Measurements from ENCODE around the gene GYPE.
"Not testable (repeated sequence)": the region's sequence is repeated elsewhere in the genome, so short reads cannot be mapped to it uniquely, and the experiment has no call there.

GYPE gene

GRCh38 chr4:143905440-143905839 lies at the start of gene GYPE:
Gene GYPE (minus strand): TSS chr4:143905559. CDS start chr4:143905507, 52 bp downstream.
- DNase-seq (ENCODE audit: low spot score in 2 of 2), result not testable (repeated sequence)

DNA sequence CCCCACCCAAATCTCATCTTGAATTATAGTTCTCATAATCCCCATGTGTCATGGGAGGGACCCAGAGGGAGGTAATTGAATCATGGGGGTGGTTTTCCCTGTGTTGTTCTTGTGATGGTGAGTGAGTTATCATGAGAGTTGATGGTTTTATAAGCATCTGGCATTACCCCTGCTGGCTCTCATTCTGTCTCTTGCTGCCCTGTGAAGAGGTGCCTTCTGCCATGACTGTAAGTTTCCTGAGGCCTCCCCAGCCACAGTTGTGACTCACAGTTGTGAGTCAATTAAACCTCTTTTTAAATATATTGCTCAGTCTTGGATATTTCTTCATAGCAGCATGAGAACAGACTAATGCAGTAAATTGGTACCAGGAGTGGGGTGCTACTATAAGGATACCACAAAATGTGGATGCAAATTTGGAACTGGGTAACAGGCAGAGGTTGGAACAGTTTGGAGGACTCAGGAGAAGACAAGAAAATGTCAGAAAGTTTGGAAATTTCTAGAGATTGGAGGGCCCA lies 46.2 kb upstream of the GYPE start:
- ATAC-seq (ENCODE audit: low read depth), result not testable (repeated sequence)

More at GRCh38 chr4:143905440-143905839, at the start of gene GYPE:
- not testable (repeated sequence) for ATAC-seq (ENCODE audit: low read depth); H3K27me3 Mint-ChIP-seq; H3K9me3 Mint-ChIP-seq; H3K36me3 Mint-ChIP-seq; H3K4me3 Mint-ChIP-seq
- Mint-ChIP-seq H3K27ac (peak within 1 kb of the TSS; percentile 2), H3K4me1 (peaks cover 21% of the 10 kb centered on the region)

DNA sequence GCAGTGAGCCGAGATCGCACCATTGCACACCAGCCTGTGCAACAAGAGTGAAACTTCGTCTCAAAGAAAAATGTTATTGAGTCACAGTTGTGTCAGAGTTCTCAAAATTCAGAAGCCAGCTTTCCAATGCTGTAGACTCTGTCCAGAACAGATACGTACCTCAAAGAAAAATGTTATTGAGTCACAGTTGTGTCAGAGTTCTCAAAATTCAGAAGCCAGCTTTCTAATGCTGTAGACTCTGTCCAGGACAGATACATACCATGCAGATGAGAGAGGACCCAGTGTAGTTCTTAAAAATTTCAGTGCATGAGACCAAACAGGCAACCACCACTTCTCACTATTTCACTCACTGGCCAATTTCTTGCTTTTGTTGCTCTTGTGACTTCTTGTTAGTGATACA lies 45.6 kb upstream of the GYPE start:
- not testable (repeated sequence) for H3K9me3 Mint-ChIP-seq; ATAC-seq (ENCODE audit: low read depth); DNase-seq (ENCODE audit: low spot score in 2 of 2); H3K4me3 Mint-ChIP-seq; H3K27ac Mint-ChIP-seq; H3K4me1 Mint-ChIP-seq; H3K36me3 Mint-ChIP-seq; H3K27me3 Mint-ChIP-seq

More for the DNA sequence above, 46.2 kb upstream of the GYPE start:
- not testable (repeated sequence) for DNase-seq (ENCODE audit: low spot score in 2 of 2); H3K36me3 Mint-ChIP-seq; H3K4me1 Mint-ChIP-seq; H3K27ac Mint-ChIP-seq; H3K9me3 Mint-ChIP-seq; H3K27me3 Mint-ChIP-seq; H3K4me3 Mint-ChIP-seq

GRCh38 chr4:143950185-143950584 lies 44.8 kb upstream of the GYPE start:
- H3K4me1 Mint-ChIP-seq; H3K27me3 Mint-ChIP-seq; H3K9me3 Mint-ChIP-seq; ATAC-seq (ENCODE audit: low read depth); H3K27ac Mint-ChIP-seq; H3K4me3 Mint-ChIP-seq; H3K36me3 Mint-ChIP-seq; DNase-seq (ENCODE audit: low spot score in 2 of 2): not testable (repeated sequence)

DNA sequence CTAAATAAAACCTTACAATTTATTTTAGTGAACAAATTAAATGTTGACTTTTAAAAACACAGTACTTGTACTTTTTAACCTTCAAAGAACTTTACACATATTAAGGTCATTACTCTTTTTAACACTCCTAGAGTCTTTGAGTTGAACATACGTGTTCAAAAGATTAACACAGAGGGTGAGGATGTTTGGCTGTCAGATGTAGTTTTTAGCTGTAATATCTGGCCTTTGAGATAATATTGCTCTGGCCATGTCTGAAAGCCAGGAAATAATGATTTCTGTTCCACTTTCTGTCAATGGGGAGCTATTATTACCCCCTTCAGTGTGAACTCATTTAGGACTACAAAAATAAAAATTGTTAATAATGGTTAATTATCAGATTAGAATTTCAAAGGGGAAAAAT lies 42.1 kb upstream of the GYPE start:
- not testable (repeated sequence) for DNase-seq (ENCODE audit: low spot score in 2 of 2); H3K36me3 Mint-ChIP-seq; H3K27me3 Mint-ChIP-seq; H3K27ac Mint-ChIP-seq; ATAC-seq (ENCODE audit: low read depth); H3K9me3 Mint-ChIP-seq; H3K4me3 Mint-ChIP-seq; H3K4me1 Mint-ChIP-seq

GRCh38 chr4:143940708-143941107 lies 35.3 kb upstream of the GYPE start:
- H3K27me3 Mint-ChIP-seq; H3K36me3 Mint-ChIP-seq; H3K4me3 Mint-ChIP-seq; DNase-seq (ENCODE audit: low spot score in 2 of 2); H3K27ac Mint-ChIP-seq; H3K9me3 Mint-ChIP-seq; ATAC-seq (ENCODE audit: low read depth); H3K4me1 Mint-ChIP-seq: not testable (repeated sequence)

GRCh38 chr4:143939528-143939927 lies 34.2 kb upstream of the GYPE start:
- Mint-ChIP-seq H3K27me3 (no peaks in the 10 kb centered on the region), H3K27ac (no peak overlapping the region), H3K4me1 (no peaks in the 10 kb centered on the region), H3K36me3 (no peaks in the 10 kb centered on the region), H3K4me3 (no peak overlapping the region), H3K9me3 (no peaks in the 10 kb centered on the region)
- no peak for ATAC-seq (ENCODE audit: low read depth)
- DNase-seq (ENCODE audit: low spot score in 2 of 2), result no peak

GRCh38 chr4:143938890-143939289 lies 33.5 kb upstream of the GYPE start:
- ATAC-seq (ENCODE audit: low read depth); H3K4me1 Mint-ChIP-seq; H3K4me3 Mint-ChIP-seq; H3K36me3 Mint-ChIP-seq; H3K9me3 Mint-ChIP-seq; H3K27ac Mint-ChIP-seq; DNase-seq (ENCODE audit: low spot score in 2 of 2); H3K27me3 Mint-ChIP-seq: not testable (repeated sequence)

DNA sequence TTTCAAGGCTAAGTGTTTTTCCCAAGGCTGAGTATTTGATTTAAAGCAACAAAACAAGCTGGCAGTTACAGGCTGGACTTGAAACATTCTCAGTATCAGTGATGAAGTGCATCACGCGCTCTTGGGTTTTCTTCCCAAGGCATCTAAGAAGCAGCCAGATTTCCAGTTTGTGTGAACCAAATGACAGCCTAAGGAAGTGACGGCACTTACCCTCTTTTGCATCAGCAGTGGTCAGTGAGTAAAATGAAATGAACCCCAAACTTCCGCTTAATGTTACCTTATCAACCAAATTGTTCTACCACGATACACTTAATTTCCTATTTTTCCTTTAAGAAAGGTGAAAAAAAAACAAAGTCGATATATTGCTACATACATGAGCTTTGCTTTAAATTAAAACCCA lies 15.8 kb upstream of the GYPE start:
- Mint-ChIP-seq H3K27ac (peak overlapping the region; percentile 3), H3K4me1 (peaks cover 6% of the 10 kb centered on the region), H3K27me3 (no peaks in the 10 kb centered on the region), H3K36me3 (peaks cover 2% of the 10 kb centered on the region), H3K9me3 (peaks cover 1% of the 10 kb centered on the region), H3K4me3 (no peak overlapping the region)
- DNase-seq (ENCODE audit: low spot score in 2 of 2), result no peak
- ATAC-seq (ENCODE audit: low read depth), result peak; percentile 70

GRCh38 chr4:143916485-143916884 lies 11.1 kb upstream of the GYPE start:
- H3K27ac Mint-ChIP-seq; H3K27me3 Mint-ChIP-seq; ATAC-seq (ENCODE audit: low read depth); H3K36me3 Mint-ChIP-seq; H3K4me3 Mint-ChIP-seq; H3K9me3 Mint-ChIP-seq; DNase-seq (ENCODE audit: low spot score in 2 of 2); H3K4me1 Mint-ChIP-seq: not testable (repeated sequence)

- H3K27me3 Mint-ChIP-seq; DNase-seq (ENCODE audit: low spot score in 2 of 2); H3K9me3 Mint-ChIP-seq; H3K36me3 Mint-ChIP-seq: not testable (repeated sequence)
- ATAC-seq (ENCODE audit: low read depth), result peak; percentile 17
- H3K4me1 Mint-ChIP-seq, result peaks cover 15% of the 10 kb centered on the region
- H3K4me3 Mint-ChIP-seq, result peak overlapping the region; percentile 95
- H3K27ac Mint-ChIP-seq, result peak overlapping the region; percentile 89
These were observed 7.1 kb upstream of the GYPE start for GRCh38 chr4:143912478-143912877.

- DNase-seq (ENCODE audit: low spot score in 2 of 2) (peak; percentile 23 to 24), ATAC-seq (ENCODE audit: low read depth) (peak; percentile 74)
- H3K9me3 Mint-ChIP-seq, H3K36me3 Mint-ChIP-seq, H3K27me3 Mint-ChIP-seq: not testable (repeated sequence)
- H3K4me3 Mint-ChIP-seq, result peak overlapping the region; percentile 95
- H3K4me1 Mint-ChIP-seq, result peaks cover 18% of the 10 kb centered on the region
- peak overlapping the region; percentile 89 for H3K27ac Mint-ChIP-seq
These were observed 6.4 kb upstream of the GYPE start for GRCh38 chr4:143911528-143912417.

GRCh38 chr4:143910906-143911305 lies 5.5 kb upstream of the GYPE start:
- not testable (repeated sequence) for H3K36me3 Mint-ChIP-seq; DNase-seq (ENCODE audit: low spot score in 2 of 2); ATAC-seq (ENCODE audit: low read depth); H3K27me3 Mint-ChIP-seq; H3K9me3 Mint-ChIP-seq
- H3K27ac Mint-ChIP-seq, result peak overlapping the region; percentile 89
- H3K4me3 Mint-ChIP-seq, result peak overlapping the region; percentile 95
- H3K4me1 Mint-ChIP-seq, result peaks cover 18% of the 10 kb centered on the region

DNA sequence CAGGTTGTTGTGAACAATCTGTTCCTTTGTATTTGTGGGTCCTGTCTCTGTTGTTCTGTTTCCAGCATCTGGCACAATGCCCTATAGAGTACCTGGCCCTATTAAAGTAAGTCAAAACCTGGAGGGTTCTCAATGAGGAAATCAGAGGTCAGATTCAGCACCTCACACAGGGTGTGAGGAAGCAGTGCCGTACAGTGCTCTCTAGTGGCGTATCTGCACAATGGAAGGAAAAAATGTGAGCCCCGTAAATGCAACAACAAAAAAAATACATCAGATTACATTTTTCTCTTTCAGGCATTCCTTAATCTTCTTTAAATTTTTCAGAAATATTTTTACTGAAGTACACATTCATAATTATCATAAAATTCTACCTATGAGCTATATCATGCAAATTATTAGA lies 2.5 kb upstream of the GYPE start:
- DNase-seq (ENCODE audit: low spot score in 2 of 2) (peak in 1 of 2 donors; percentile 26), ATAC-seq (ENCODE audit: low read depth) (peak; percentile 63)
- H3K36me3 Mint-ChIP-seq, H3K9me3 Mint-ChIP-seq, H3K27ac Mint-ChIP-seq, H3K27me3 Mint-ChIP-seq: not testable (repeated sequence)
- Mint-ChIP-seq H3K4me1 (peaks cover 20% of the 10 kb centered on the region), H3K4me3 (peak overlapping the region; percentile 21)

GRCh38 chr4:143904431-143904830 lies 928 bp downstream of the GYPE start:
- H3K4me3 Mint-ChIP-seq; H3K9me3 Mint-ChIP-seq; ATAC-seq (ENCODE audit: low read depth); H3K27me3 Mint-ChIP-seq; DNase-seq (ENCODE audit: low spot score in 2 of 2); H3K36me3 Mint-ChIP-seq: not testable (repeated sequence)
- Mint-ChIP-seq H3K27ac (peak overlapping the region; percentile 2), H3K4me1 (peaks cover 16% of the 10 kb centered on the region)
